Measurements from ENCODE around the gene ATP10A.
A peak's percentile ranks its signal among the peaks of the same experiment; 100 is the strongest.
"Not testable (repeated sequence)": the region's sequence is repeated elsewhere in the genome, so short reads cannot be mapped to it uniquely, and the experiment has no call there.

ATP10A gene

GRCh38 chr15:25673972-25674371 is 189.2 kb downstream of the ATP10A start:
- DNase-seq: no peak

GRCh38 chr15:25673351-25673750 is 189.8 kb downstream of the ATP10A start:
- no peak for DNase-seq

GRCh38 chr15:25671132-25671531 is 192.0 kb downstream of the ATP10A start:
- peak; percentile 65 for DNase-seq

GRCh38 chr15:25670621-25671020 is 192.5 kb downstream of the ATP10A start:
- DNase-seq: no peak

GRCh38 chr15:25670025-25670554 is 193.0 kb downstream of the ATP10A start:
- DNase-seq: peak; percentile 77

GRCh38 chr15:25668901-25669300 is 194.2 kb downstream of the ATP10A start:
- no peak for DNase-seq

GRCh38 chr15:25668236-25668795 is 194.8 kb downstream of the ATP10A start:
- DNase-seq: no peak

GRCh38 chr15:25667829-25668228 is 195.3 kb downstream of the ATP10A start:
- no peak for DNase-seq

- DNase-seq: no peak
These were observed 197.2 kb downstream of the ATP10A start for GRCh38 chr15:25665913-25666312.

GRCh38 chr15:25664761-25665160 is 198.4 kb downstream of the ATP10A start:
- DNase-seq: no peak

- no peak for DNase-seq
These were observed 199.6 kb downstream of the ATP10A start for GRCh38 chr15:25663515-25663914.

- DNase-seq: no peak
These were observed 201.2 kb downstream of the ATP10A start for GRCh38 chr15:25661898-25662297.

- no peak for DNase-seq
These were observed 203.9 kb downstream of the ATP10A start for GRCh38 chr15:25659251-25659650.

- no peak for DNase-seq
These were observed 204.6 kb downstream of the ATP10A start for GRCh38 chr15:25658560-25658959.

- no peak for DNase-seq
These were observed 207.7 kb downstream of the ATP10A start for GRCh38 chr15:25655207-25655948.

GRCh38 chr15:25653371-25653770 is 209.8 kb downstream of the ATP10A start:
- no peak for DNase-seq

- no peak for DNase-seq
These were observed 210.4 kb downstream of the ATP10A start for GRCh38 chr15:25652704-25653103.

- DNase-seq: no peak
These were observed 213.7 kb downstream of the ATP10A start for GRCh38 chr15:25649390-25649789.

- DNase-seq: no peak
These were observed 220.0 kb downstream of the ATP10A start for GRCh38 chr15:25643120-25643519.

GRCh38 chr15:25641762-25642161 is 221.4 kb downstream of the ATP10A start:
- no peak for DNase-seq

- no peak for DNase-seq
These were observed 221.8 kb downstream of the ATP10A start for GRCh38 chr15:25641361-25641760.

- DNase-seq: not testable (repeated sequence)
These were observed 222.2 kb downstream of the ATP10A start for GRCh38 chr15:25640959-25641358.

- DNase-seq: no peak
These were observed 222.7 kb downstream of the ATP10A start for GRCh38 chr15:25640381-25640780.

- not testable (repeated sequence) for DNase-seq
These were observed 226.6 kb downstream of the ATP10A start for GRCh38 chr15:25636486-25636885.

GRCh38 chr15:25635191-25635590 is 227.9 kb downstream of the ATP10A start:
- DNase-seq: no peak
